GM23338 (cell line): ENCODE measurements around the gene BRSK2. TPM values are rescaled to one million over a fixed set of nuclear protein-coding genes. Genes with fewer than 3 reads are reported as not detected.

Experiments used
- ATAC-seq: fragments of 200-7000 bp; cut with Tn5 transposase; 3 replicates; pipeline ENCODE4 v1.9.1; 2020
- DNase-seq: peaks from one replicate; pipeline ENCODE4 v3.0.0-alpha.2; 2015; ENCODE audit warnings: low spot score
- H2AFZ ChIP-seq: fragments of 200-600 bp; sonication (generic); 2 replicates; pipeline ENCODE4 v1.8.0; 2016; ENCODE audit warnings: antibody characterized with exemption, mild to moderate bottlenecking, moderate library complexity
- H3F3A ChIP-seq: fragments of 200-600 bp; sonication (generic); replicated peaks from 2 replicates; pipeline ENCODE4 v1.8.0; 2017; ENCODE audit warnings: antibody characterized with exemption, mixed run types, low read depth
- H3K27ac ChIP-seq: fragments of 200-600 bp; sonication (generic); 2 replicates; pipeline ENCODE4 v1.6.1; 2016; ENCODE audit warnings: low read depth
- H3K27me3 ChIP-seq: fragments of 200-600 bp; sonication (generic); 2 replicates; pipeline ENCODE4 v1.8.0; 2016; ENCODE audit warnings: mild to moderate bottlenecking, mixed run types, moderate library complexity; ENCODE audit not compliant: insufficient read depth
- H3K36me3 ChIP-seq: fragments of 200-600 bp; sonication (generic); 2 replicates; pipeline ENCODE4 v1.8.0; 2016; ENCODE audit warnings: mild to moderate bottlenecking; ENCODE audit not compliant: insufficient read depth
- H3K4me1 ChIP-seq: fragments of 200-600 bp; sonication (generic); 2 replicates; pipeline ENCODE4 v1.8.0; 2016; ENCODE audit warnings: mild to moderate bottlenecking, moderate library complexity; ENCODE audit not compliant: insufficient read depth
- H3K4me2 ChIP-seq: fragments of 200-600 bp; sonication (generic); 2 replicates; pipeline ENCODE4 v1.7.1; 2017; ENCODE audit warnings: mixed run types
- H3K4me3 ChIP-seq: fragments of 200-600 bp; sonication (generic); 2 replicates; pipeline ENCODE4 v1.6.1; 2016; ENCODE audit warnings: mixed run types
- H3K79me2 ChIP-seq: fragments of 200-600 bp; sonication (generic); replicated peaks from 2 replicates; pipeline ENCODE4 v1.8.0; 2017; ENCODE audit warnings: mild to moderate bottlenecking; ENCODE audit not compliant: insufficient read depth
- H3K9me2 ChIP-seq: fragments of 200-600 bp; sonication (generic); 2 replicates; pipeline ENCODE4 v1.8.0; 2017; ENCODE audit not compliant: insufficient read depth
- H4K20me1 ChIP-seq: fragments of 200-600 bp; sonication (generic); replicated peaks from 2 replicates; pipeline ENCODE4 v1.8.0; 2017; ENCODE audit warnings: mild to moderate bottlenecking; ENCODE audit not compliant: insufficient read depth
- H3K27ac Mint-ChIP-seq: 2 replicates; pipeline ENCODE4 v1.8.0; 2020; ENCODE audit warnings: inconsistent platforms, mild to moderate bottlenecking, moderate library complexity, mixed read lengths
- H3K27me3 Mint-ChIP-seq: 3 replicates; pipeline ENCODE4 v1.8.0; 2022; ENCODE audit warnings: low read depth, mild to moderate bottlenecking, moderate library complexity, mixed read lengths, inconsistent platforms; ENCODE audit not compliant: insufficient read depth, poor library complexity
- H3K36me3 Mint-ChIP-seq: 3 replicates; pipeline ENCODE4 v1.8.0; 2021; ENCODE audit warnings: low read depth, mild to moderate bottlenecking, inconsistent platforms, moderate library complexity, mixed read lengths
- H3K4me1 Mint-ChIP-seq: 3 replicates; pipeline ENCODE4 v1.8.0; 2020; ENCODE audit warnings: mild to moderate bottlenecking, inconsistent platforms, mixed read lengths
- H3K4me3 Mint-ChIP-seq: 3 replicates; pipeline ENCODE4 v1.8.0; 2021; ENCODE audit warnings: moderate library complexity, mild to moderate bottlenecking, inconsistent platforms, mixed read lengths
- H3K9me3 Mint-ChIP-seq: 3 replicates; pipeline ENCODE4 v1.8.0; 2020; ENCODE audit warnings: moderate library complexity, mild to moderate bottlenecking, inconsistent platforms, mixed read lengths
- EZH2 ChIP-seq: fragments of 200-600 bp; sonication (generic); IDR thresholded peaks from one replicate; pipeline ENCODE4 v1.8.0; 2017; ENCODE audit warnings: antibody characterized with exemption, mild to moderate bottlenecking, low read depth; ENCODE audit not compliant: unreplicated experiment
- EZH2phosphoT487 ChIP-seq: fragments of 200-600 bp; sonication (generic); IDR thresholded peaks from one replicate; pipeline ENCODE4 v1.8.1; 2018; ENCODE audit warnings: antibody characterized with exemption; ENCODE audit not compliant: unreplicated experiment
- JUNB ChIP-seq: IDR thresholded peaks from one replicate; pipeline ENCODE4 v1.6.1; 2016; ENCODE audit warnings: antibody characterized with exemption; ENCODE audit not compliant: unreplicated experiment
- ZNF114 ChIP-seq: fragments of 250-450 bp; sonication (Bioruptor Pico); IDR thresholded peaks from 2 replicates; pipeline ENCODE4 v1.5.0; 2020; ENCODE audit warnings: mild to moderate bottlenecking, moderate library complexity
- ZNF331 ChIP-seq: fragments of 250-450 bp; sonication (Bioruptor Pico); IDR thresholded peaks from 2 replicates; pipeline ENCODE4 v1.5.0; 2020; ENCODE audit warnings: low read depth, mild to moderate bottlenecking, moderate library complexity
- polyA plus RNA-seq: library from polyadenylated mRNA; unstranded; fragments of >200 nt; fragmentation: Nextera tagmentation; extraction: Ambion mirVana; gene quantifications from 2 replicates; pipeline ENCODE4 v1.2.1, GENCODE V29; 2016
- total RNA-seq: library from RNA; depleted of rRNA; stranded (reverse); fragments of >200 nt; shearing (Covaris generic); gene quantifications from 2 replicates; pipeline ENCODE4 v1.2.3, GENCODE V29; 2014
- TF ChIP-seq, protein P1 (sequence below), 2 experiments: fragments of 200-600 bp in 1 of 2; sonication (generic) in 1 of 2; conservative IDR thresholded peaks; 2 replicates each; pipeline versions ENCODE4 v1.5.1 to v1.6.1; 2016 to 2017; ENCODE audit warnings: antibody characterized with exemption in 2 of 2, low read depth in 2 of 2, mild to moderate bottlenecking in 2 of 2, moderate library complexity in 1 of 2
- TF ChIP-seq, protein P2 (sequence below): IDR thresholded peaks from one replicate; pipeline ENCODE4 v1.6.1; 2018; ENCODE audit warnings: antibody characterized with exemption; ENCODE audit not compliant: unreplicated experiment
- TF ChIP-seq, protein P3 (sequence below): fragments of 250-450 bp; sonication (Bioruptor Pico); IDR thresholded peaks from 2 replicates; pipeline ENCODE4 v1.5.0; 2020; ENCODE audit warnings: mild to moderate bottlenecking, moderate library complexity

Gene BRSK2
- total and polyA plus RNA-seq, 2 experiments from 2014 or later: 7.2 to 20.3 TPM

DNA sequence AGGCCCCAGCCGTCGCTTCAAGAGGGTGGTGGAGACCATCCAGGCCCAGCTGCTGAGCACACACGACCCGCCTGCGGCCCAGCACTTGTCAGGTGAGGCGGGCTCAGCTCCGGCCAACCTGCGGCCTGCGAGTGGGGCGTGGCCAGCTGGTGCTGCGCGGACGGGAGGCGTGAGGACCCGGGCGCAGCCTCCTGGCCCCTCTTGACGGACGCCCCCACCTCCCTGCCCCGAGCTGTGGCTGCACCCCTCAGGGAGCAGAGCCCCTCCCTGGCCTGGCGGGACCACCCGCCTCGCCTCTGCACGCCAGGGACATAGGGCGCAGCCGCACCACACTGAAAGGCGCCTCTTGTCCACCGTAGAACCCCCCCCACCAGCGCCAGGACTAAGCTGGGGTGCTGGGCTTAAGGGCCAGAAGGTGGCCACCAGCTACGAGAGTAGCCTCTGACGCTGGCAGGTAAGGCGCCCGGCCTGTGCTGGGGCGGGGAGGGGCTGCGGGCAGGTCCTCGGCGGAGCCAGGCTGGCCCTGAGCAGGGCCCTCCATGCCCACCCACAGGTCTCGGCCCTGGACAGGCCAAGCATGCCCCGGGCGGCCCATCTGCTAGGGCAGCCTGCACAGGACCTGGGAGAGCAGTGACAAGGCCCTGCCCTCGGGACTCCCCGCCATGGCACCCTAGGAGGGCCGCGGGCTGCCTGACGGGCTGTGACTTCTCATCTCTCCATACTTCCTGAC, 67.0 kb downstream of the BRSK2 start:
- Histone ChIP-seq H4K20me1 (no peaks in the 10 kb centered on the region), H3K79me2 (no peaks in the 10 kb centered on the region), H3F3A (no peaks in the 10 kb centered on the region), H2AFZ (no peak overlapping the region), H3K27ac (no peak overlapping the region), H3K27me3 (no peaks in the 10 kb centered on the region), H3K9me2 (no peaks in the 10 kb centered on the region), H3K4me1 (0 out of 2 replicates have a peak, but pooled peaks cover 2% of the 10 kb centered on the region), H3K4me3 (no peak overlapping the region), H3K36me3 (no peaks in the 10 kb centered on the region), H3K4me2 (no peak overlapping the region)
- DNase-seq (no peak), ATAC-seq (no peak)
- Mint-ChIP-seq H3K36me3 (peaks cover 4% of the 10 kb centered on the region; the same call in 1 of the 3 replicates), H3K4me1 (peaks cover 5% of the 10 kb centered on the region; the same call in 2 of the 3 replicates), H3K9me3 (no peaks in the 10 kb centered on the region), H3K27me3 (peaks cover 5% of the 10 kb centered on the region), H3K4me3 (no peak overlapping the region), H3K27ac (no peak overlapping the region)
- TF ChIP-seq, protein P1, sequence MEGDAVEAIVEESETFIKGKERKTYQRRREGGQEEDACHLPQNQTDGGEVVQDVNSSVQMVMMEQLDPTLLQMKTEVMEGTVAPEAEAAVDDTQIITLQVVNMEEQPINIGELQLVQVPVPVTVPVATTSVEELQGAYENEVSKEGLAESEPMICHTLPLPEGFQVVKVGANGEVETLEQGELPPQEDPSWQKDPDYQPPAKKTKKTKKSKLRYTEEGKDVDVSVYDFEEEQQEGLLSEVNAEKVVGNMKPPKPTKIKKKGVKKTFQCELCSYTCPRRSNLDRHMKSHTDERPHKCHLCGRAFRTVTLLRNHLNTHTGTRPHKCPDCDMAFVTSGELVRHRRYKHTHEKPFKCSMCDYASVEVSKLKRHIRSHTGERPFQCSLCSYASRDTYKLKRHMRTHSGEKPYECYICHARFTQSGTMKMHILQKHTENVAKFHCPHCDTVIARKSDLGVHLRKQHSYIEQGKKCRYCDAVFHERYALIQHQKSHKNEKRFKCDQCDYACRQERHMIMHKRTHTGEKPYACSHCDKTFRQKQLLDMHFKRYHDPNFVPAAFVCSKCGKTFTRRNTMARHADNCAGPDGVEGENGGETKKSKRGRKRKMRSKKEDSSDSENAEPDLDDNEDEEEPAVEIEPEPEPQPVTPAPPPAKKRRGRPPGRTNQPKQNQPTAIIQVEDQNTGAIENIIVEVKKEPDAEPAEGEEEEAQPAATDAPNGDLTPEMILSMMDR (conservative IDR thresholded peaks at IDR 0.05; ENCODE audit: low read depth in 2 of 2): no peak
- TF ChIP-seq ZNF331 (CRISPR knock-in tag) (no peak), EZH2 (no peak), ZNF114 (no peak), EZH2phosphoT487 (no peak)

DNA sequence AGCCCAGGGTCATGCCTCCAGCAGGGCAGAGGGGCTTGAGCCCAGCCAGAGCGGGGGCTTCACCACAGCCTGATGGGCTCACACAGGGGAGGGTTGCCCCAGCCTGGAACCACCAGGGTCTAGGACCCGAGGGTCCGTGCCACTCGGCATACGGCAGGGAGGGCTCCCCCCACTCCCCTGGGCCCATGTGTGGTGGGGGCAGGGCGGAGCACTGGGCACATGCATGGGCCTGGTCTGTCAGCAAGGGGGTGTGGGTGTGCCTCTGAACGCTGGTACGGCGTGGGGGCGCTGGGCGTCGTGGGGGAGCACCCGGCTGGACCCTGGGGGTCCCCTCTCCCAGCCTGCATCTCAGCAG, 67.6 kb downstream of the BRSK2 start:
- Histone ChIP-seq H3K79me2 (no peaks in the 10 kb centered on the region), H3K4me2 (no peak overlapping the region), H4K20me1 (no peaks in the 10 kb centered on the region), H3K9me2 (no peaks in the 10 kb centered on the region), H3K4me1 (0 out of 2 replicates have a peak, but pooled peaks cover 2% of the 10 kb centered on the region), H3K36me3 (no peaks in the 10 kb centered on the region), H3K4me3 (no peak overlapping the region), H3K27me3 (no peaks in the 10 kb centered on the region), H3K27ac (no peak overlapping the region), H2AFZ (no peak overlapping the region), H3F3A (no peaks in the 10 kb centered on the region)
- Mint-ChIP-seq H3K4me3 (no peak overlapping the region), H3K4me1 (peaks cover 6% of the 10 kb centered on the region; the same call in 2 of the 3 replicates), H3K27ac (no peak overlapping the region), H3K36me3 (peaks cover 2% of the 10 kb centered on the region; the same call in 1 of the 3 replicates), H3K9me3 (no peaks in the 10 kb centered on the region), H3K27me3 (peaks cover 5% of the 10 kb centered on the region)
- DNase-seq (no peak), ATAC-seq (no peak)
- TF ChIP-seq ZNF331 (CRISPR knock-in tag) (no peak), EZH2phosphoT487 (no peak), JUNB (no peak), EZH2 (no peak)
- TF ChIP-seq, protein P2, sequence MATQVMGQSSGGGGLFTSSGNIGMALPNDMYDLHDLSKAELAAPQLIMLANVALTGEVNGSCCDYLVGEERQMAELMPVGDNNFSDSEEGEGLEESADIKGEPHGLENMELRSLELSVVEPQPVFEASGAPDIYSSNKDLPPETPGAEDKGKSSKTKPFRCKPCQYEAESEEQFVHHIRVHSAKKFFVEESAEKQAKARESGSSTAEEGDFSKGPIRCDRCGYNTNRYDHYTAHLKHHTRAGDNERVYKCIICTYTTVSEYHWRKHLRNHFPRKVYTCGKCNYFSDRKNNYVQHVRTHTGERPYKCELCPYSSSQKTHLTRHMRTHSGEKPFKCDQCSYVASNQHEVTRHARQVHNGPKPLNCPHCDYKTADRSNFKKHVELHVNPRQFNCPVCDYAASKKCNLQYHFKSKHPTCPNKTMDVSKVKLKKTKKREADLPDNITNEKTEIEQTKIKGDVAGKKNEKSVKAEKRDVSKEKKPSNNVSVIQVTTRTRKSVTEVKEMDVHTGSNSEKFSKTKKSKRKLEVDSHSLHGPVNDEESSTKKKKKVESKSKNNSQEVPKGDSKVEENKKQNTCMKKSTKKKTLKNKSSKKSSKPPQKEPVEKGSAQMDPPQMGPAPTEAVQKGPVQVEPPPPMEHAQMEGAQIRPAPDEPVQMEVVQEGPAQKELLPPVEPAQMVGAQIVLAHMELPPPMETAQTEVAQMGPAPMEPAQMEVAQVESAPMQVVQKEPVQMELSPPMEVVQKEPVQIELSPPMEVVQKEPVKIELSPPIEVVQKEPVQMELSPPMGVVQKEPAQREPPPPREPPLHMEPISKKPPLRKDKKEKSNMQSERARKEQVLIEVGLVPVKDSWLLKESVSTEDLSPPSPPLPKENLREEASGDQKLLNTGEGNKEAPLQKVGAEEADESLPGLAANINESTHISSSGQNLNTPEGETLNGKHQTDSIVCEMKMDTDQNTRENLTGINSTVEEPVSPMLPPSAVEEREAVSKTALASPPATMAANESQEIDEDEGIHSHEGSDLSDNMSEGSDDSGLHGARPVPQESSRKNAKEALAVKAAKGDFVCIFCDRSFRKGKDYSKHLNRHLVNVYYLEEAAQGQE: no peak
- TF ChIP-seq, protein P3, sequence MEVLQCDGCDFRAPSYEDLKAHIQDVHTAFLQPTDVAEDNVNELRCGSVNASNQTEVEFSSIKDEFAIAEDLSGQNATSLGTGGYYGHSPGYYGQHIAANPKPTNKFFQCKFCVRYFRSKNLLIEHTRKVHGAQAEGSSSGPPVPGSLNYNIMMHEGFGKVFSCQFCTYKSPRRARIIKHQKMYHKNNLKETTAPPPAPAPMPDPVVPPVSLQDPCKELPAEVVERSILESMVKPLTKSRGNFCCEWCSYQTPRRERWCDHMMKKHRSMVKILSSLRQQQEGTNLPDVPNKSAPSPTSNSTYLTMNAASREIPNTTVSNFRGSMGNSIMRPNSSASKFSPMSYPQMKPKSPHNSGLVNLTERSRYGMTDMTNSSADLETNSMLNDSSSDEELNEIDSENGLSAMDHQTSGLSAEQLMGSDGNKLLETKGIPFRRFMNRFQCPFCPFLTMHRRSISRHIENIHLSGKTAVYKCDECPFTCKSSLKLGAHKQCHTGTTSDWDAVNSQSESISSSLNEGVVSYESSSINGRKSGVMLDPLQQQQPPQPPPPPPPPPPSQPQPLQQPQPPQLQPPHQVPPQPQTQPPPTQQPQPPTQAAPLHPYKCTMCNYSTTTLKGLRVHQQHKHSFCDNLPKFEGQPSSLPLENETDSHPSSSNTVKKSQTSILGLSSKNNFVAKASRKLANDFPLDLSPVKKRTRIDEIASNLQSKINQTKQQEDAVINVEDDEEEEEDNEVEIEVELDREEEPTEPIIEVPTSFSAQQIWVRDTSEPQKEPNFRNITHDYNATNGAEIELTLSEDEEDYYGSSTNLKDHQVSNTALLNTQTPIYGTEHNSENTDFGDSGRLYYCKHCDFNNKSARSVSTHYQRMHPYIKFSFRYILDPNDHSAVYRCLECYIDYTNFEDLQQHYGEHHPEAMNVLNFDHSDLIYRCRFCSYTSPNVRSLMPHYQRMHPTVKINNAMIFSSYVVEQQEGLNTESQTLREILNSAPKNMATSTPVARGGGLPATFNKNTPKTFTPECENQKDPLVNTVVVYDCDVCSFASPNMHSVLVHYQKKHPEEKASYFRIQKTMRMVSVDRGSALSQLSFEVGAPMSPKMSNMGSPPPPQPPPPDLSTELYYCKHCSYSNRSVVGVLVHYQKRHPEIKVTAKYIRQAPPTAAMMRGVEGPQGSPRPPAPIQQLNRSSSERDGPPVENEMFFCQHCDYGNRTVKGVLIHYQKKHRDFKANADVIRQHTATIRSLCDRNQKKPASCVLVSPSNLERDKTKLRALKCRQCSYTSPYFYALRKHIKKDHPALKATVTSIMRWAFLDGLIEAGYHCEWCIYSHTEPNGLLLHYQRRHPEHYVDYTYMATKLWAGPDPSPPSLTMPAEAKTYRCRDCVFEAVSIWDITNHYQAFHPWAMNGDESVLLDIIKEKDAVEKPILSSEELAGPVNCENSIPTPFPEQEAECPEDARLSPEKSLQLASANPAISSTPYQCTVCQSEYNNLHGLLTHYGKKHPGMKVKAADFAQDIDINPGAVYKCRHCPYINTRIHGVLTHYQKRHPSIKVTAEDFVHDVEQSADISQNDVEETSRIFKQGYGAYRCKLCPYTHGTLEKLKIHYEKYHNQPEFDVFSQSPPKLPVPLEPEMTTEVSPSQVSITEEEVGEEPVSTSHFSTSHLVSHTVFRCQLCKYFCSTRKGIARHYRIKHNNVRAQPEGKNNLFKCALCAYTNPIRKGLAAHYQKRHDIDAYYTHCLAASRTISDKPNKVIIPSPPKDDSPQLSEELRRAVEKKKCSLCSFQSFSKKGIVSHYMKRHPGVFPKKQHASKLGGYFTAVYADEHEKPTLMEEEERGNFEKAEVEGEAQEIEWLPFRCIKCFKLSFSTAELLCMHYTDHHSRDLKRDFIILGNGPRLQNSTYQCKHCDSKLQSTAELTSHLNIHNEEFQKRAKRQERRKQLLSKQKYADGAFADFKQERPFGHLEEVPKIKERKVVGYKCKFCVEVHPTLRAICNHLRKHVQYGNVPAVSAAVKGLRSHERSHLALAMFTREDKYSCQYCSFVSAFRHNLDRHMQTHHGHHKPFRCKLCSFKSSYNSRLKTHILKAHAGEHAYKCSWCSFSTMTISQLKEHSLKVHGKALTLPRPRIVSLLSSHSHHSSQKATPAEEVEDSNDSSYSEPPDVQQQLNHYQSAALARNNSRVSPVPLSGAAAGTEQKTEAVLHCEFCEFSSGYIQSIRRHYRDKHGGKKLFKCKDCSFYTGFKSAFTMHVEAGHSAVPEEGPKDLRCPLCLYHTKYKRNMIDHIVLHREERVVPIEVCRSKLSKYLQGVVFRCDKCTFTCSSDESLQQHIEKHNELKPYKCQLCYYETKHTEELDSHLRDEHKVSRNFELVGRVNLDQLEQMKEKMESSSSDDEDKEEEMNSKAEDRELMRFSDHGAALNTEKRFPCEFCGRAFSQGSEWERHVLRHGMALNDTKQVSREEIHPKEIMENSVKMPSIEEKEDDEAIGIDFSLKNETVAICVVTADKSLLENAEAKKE (CRISPR knock-in tag): no peak
